ENCODE data around the gene CD38.
"Not testable (repeated sequence)": the region's sequence is repeated elsewhere in the genome, so short reads cannot be mapped to it uniquely, and the experiment has no call there.

The CD38 gene

DNA sequence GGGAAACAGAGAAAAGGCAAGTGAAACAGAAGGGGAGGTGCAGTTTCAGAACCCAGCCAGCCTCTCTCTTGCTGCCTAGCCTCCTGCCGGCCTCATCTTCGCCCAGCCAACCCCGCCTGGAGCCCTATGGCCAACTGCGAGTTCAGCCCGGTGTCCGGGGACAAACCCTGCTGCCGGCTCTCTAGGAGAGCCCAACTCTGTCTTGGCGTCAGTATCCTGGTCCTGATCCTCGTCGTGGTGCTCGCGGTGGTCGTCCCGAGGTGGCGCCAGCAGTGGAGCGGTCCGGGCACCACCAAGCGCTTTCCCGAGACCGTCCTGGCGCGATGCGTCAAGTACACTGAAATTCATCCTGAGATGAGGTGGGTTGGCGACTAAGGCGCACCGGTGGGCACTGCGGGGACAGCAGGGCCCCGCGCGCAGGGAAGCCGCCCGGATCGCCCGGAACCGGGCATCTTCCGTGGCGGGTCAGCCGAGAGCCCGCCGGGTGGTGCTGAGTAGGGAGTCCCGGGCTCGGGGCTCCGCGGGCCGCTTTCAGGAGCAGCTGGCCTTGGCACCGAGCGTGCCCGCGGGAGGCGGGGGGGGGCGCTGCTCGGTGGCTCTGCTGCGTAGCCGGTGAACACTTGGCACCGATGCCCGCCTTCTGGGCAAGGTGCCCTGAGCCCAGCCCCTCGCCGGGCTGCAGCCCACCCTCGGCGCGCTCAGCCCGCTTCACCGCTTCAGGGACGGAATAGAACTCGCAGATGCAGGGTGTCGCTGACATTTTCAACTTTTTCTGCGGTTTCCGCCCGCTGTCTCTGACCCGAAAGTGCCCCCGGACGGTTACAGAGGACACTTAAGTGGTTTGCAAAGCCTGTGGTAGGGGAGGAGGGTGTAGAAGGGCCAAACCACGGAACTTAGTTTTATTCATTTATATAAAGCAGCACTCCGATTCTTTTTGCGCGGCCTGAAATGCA is at the start of gene CD38:
TSS of gene CD38 (plus strand) at position 40 of the 953 bp plus-strand sequence. CDS start at position 127, 87 bp downstream.
- Histone ChIP-seq H3K4me3 (ENCODE audit: low read depth in 1 of 2, low read length in 1 of 2) (peak within 1 kb of the TSS; percentile 47 to 58), H3K9me3 (no peaks in the 10 kb centered on the region), H3K4me1 (ENCODE audit: control insufficient read depth in 1 of 2, insufficient read depth in 1 of 2, low read depth in 1 of 2, low read length in 1 of 2) (peaks cover 18 to 22% of the 10 kb centered on the region in 2 experiments), H3K27me3 (peaks cover 9% of the 10 kb centered on the region), H3K27ac (no peak within 1 kb of the TSS), H3K36me3 (peaks cover 27% of the 10 kb centered on the region)
- TF ChIP-seq, protein P1, sequence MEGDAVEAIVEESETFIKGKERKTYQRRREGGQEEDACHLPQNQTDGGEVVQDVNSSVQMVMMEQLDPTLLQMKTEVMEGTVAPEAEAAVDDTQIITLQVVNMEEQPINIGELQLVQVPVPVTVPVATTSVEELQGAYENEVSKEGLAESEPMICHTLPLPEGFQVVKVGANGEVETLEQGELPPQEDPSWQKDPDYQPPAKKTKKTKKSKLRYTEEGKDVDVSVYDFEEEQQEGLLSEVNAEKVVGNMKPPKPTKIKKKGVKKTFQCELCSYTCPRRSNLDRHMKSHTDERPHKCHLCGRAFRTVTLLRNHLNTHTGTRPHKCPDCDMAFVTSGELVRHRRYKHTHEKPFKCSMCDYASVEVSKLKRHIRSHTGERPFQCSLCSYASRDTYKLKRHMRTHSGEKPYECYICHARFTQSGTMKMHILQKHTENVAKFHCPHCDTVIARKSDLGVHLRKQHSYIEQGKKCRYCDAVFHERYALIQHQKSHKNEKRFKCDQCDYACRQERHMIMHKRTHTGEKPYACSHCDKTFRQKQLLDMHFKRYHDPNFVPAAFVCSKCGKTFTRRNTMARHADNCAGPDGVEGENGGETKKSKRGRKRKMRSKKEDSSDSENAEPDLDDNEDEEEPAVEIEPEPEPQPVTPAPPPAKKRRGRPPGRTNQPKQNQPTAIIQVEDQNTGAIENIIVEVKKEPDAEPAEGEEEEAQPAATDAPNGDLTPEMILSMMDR (IDR thresholded peaks at IDR 0.05): no peak

DNA sequence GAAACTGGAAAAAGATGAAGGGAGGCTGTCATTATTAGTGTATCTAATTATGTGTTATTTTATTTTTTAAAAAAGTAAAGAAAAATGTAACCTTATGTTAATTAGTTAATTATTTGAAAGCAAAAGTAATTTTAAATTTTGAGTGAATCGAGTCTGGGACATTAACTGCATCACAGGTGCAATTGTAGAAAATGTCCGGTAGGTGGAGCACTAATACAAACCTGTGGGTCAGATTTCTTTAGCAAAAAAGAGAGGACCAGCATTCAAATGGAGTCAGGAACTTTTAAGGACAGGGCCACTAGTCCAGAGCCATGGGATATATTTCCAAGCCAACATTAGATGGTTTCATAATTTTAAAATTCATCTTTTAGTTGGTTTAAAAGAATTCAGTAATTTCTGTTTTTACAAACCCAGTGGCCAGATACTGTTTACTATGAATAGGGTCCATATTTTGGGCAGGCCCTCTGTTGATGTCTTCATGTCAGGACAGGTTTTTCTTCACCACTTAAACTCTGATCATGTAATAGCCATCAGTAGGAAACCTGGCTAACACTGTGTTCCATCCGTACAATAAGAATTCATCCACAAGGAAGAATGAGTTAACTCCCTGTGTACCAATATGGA is 48.1 kb upstream of the CD38 start:
- Histone ChIP-seq H3K27me3 (no peaks in the 10 kb centered on the region), H3K27ac (no peak overlapping the region), H3K9me3 (no peaks in the 10 kb centered on the region), H3K36me3 (peaks cover 97% of the 10 kb centered on the region), H3K4me3 (ENCODE audit: low read depth in 1 of 2, low read length in 1 of 2) (no peak overlapping the region), H3K4me1 (ENCODE audit: control insufficient read depth in 1 of 2, insufficient read depth in 1 of 2, low read depth in 1 of 2, low read length in 1 of 2) (no peaks in the 10 kb centered on the region)
- TF ChIP-seq, protein P1 (IDR thresholded peaks at IDR 0.05): peak; percentile 88

DNA sequence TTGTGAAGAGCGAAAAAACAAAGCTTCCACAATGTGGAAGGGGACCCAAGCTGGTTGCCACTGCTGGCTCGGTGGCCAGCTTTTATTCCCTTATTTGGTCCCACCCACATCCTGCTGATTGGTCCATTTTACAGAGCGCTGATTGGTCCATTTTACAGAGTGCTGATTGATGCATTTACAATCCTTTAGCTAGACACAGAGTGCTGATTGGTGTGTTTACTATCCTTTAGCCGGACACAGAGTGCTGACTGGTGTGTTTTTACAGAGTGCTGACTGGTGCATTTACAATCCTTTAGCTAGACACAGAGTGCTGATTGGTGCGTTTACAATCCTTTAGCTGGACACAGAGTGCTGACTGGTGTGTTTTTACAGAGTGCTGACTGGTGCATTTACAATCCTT is 45.1 kb upstream of the CD38 start:
- not testable (repeated sequence) for H3K4me1 ChIP-seq (ENCODE audit: control insufficient read depth in 1 of 2, insufficient read depth in 1 of 2, low read depth in 1 of 2, low read length in 1 of 2); H3K9me3 ChIP-seq; H3K4me3 ChIP-seq (ENCODE audit: low read depth in 1 of 2, low read length in 1 of 2); H3K27me3 ChIP-seq
- peaks cover 97% of the 10 kb centered on the region for H3K36me3 ChIP-seq
- H3K27ac ChIP-seq: peak overlapping the region; percentile 19

DNA sequence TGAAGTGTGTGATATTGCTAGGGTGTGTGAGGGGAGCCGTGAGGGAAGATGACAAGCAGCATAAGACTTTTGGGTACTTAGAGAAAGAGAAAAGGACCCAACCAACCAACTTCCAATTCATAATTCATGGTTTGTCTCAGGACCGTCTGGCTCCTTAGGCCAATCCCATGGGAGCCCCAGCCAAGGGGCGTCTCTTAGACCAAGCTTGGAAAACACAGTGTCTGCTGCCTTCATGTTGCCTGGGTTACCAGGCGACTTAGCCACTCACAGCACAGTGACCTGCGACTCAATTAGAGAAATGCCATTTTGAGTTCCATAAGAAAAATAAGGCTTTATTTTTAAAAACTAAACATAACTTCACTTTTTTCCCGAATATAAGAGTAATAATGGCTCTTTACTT is 42.6 kb upstream of the CD38 start:
- Histone ChIP-seq H3K27ac (no peak overlapping the region), H3K36me3 (peaks cover 99% of the 10 kb centered on the region), H3K4me1 (ENCODE audit: control insufficient read depth in 1 of 2, insufficient read depth in 1 of 2, low read depth in 1 of 2, low read length in 1 of 2) (no peaks in the 10 kb centered on the region), H3K9me3 (no peaks in the 10 kb centered on the region), H3K27me3 (no peaks in the 10 kb centered on the region), H3K4me3 (ENCODE audit: low read depth in 1 of 2, low read length in 1 of 2) (no peak overlapping the region)
- TF ChIP-seq, protein P1 (IDR thresholded peaks at IDR 0.05): no peak

DNA sequence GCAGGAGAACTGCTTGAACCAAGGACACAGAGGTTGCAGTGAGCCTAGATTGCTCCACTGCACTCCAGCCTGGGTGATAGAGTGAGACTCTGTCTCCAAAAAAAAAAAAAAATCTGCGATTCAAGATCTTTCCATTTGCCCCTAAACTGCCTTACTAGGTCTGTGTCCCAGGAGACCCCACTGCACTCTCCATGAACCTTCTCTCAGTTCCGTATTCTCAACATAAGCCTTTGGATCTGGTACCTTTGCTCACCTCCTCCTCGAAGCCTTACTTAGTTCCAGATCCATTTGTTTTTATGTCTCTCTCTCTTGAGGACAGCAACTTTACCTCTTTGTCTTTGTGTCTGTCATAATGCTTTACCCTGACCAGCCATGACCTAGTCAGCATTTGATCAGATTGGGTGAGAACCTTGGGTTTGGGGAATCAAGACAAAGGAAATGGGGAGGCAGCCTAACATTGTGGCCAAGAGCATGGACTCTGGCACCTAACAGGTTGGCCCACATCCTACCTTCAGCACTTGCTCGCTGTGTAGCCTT is 41.5 kb upstream of the CD38 start:
- H3K27ac ChIP-seq: no peak overlapping the region

More for the DNA sequence above, 41.5 kb upstream of the CD38 start:
- H3K27me3 ChIP-seq: no peaks in the 10 kb centered on the region
- H3K9me3 ChIP-seq: no peaks in the 10 kb centered on the region
- H3K4me1 ChIP-seq (ENCODE audit: control insufficient read depth in 1 of 2, insufficient read depth in 1 of 2, low read depth in 1 of 2, low read length in 1 of 2): no peaks in the 10 kb centered on the region
- TF ChIP-seq, protein P1 (IDR thresholded peaks at IDR 0.05): no peak
- H3K36me3 ChIP-seq: peaks cover 100% of the 10 kb centered on the region
- no peak overlapping the region for H3K4me3 ChIP-seq (ENCODE audit: low read depth in 1 of 2, low read length in 1 of 2)
